Measurements from ENCODE around the gene GLCE.

Gene GLCE

DNA sequence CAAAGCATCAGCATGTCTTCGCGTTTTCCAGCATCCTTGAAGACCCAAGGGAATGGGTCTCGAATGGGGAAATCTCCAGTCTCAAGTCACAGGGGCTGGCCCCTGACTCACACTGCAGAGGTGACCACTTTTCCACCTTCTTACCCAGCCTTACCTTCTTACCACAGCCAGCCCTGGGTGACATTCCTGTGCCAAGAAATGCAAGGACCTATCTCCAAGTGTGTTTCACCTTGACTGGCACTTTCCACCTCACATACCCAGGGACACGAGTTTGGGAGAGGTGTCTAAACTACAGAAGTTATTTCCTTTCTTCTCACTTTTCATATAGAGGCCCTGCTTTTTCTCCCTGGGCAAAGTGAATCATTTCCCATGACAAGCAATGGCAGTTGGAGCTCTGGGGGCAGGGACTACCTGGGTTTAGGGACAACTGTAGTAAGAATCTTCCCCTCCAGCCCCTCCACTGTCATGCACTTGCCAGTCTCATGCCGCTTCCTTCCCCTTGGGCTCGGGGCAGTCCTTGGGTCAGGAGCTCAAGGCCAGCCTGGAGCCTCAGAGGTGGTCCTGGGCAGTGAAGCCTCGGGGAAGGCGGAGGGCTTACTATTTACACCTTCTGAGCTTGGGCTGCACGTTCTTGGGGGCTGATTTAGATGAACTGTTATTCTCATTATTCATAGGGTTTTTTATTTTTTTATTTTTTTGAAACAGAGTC is 155.1 kb downstream of the GLCE start:
- no peak overlapping the region for H2AFZ ChIP-seq (ENCODE audit: low read length)
- no peak for TF ChIP-seq EZH2 (IDR thresholded peaks at IDR 0.05; ENCODE audit: borderline replicate concordance, low read length)
- TF ChIP-seq, protein P1, sequence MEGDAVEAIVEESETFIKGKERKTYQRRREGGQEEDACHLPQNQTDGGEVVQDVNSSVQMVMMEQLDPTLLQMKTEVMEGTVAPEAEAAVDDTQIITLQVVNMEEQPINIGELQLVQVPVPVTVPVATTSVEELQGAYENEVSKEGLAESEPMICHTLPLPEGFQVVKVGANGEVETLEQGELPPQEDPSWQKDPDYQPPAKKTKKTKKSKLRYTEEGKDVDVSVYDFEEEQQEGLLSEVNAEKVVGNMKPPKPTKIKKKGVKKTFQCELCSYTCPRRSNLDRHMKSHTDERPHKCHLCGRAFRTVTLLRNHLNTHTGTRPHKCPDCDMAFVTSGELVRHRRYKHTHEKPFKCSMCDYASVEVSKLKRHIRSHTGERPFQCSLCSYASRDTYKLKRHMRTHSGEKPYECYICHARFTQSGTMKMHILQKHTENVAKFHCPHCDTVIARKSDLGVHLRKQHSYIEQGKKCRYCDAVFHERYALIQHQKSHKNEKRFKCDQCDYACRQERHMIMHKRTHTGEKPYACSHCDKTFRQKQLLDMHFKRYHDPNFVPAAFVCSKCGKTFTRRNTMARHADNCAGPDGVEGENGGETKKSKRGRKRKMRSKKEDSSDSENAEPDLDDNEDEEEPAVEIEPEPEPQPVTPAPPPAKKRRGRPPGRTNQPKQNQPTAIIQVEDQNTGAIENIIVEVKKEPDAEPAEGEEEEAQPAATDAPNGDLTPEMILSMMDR (IDR thresholded peaks at IDR 0.05; ENCODE audit: low read length), result no peak
- no peaks in the 10 kb centered on the region for H3K9me3 ChIP-seq (ENCODE audit: low read length)

DNA sequence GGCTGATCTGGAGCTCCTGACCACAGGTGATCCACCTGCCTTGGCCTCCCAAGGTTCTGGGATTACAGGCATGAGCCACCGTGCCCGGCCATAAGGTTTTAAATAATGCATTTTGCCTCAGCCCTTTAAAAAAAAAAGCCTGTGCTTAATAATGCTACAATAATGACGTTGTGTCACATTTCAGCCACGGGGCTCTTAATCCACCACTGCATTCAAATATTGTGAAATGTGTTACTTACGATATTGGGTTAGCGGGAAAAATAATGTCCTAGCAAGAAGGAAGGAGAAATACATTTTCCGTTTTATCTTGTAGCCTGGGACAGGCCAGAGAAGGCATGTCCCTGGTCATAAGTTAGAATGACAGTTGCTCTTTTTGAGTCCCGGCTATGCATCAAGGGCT is 155.9 kb downstream of the GLCE start:
- no peaks in the 10 kb centered on the region for H3K79me2 ChIP-seq (ENCODE audit: insufficient read depth, low read length)
- no peaks in the 10 kb centered on the region for H3K9me3 ChIP-seq (ENCODE audit: low read length)

More for the DNA sequence above, 155.1 kb downstream of the GLCE start:
- Histone ChIP-seq H3K4me2 (ENCODE audit: low read length) (no peak overlapping the region), H3K9me2 (ENCODE audit: low read depth, low read length) (no peaks in the 10 kb centered on the region), H4K20me1 (ENCODE audit: insufficient read depth, low read length) (no peaks in the 10 kb centered on the region), H3K36me3 (ENCODE audit: insufficient read depth, low read length) (no peaks in the 10 kb centered on the region), H3K4me1 (ENCODE audit: insufficient read depth, low read length, severe bottlenecking) (no peaks in the 10 kb centered on the region), H3K27me3 (ENCODE audit: insufficient read depth, low read length) (no peaks in the 10 kb centered on the region), H3F3A (ENCODE audit: insufficient read depth, low read length) (no peaks in the 10 kb centered on the region), H3K4me3 (ENCODE audit: low read depth, low read length, poor library complexity, severe bottlenecking) (no peak overlapping the region), H3K9ac (ENCODE audit: low read length) (no peak overlapping the region), H3K79me2 (ENCODE audit: insufficient read depth, low read length) (no peaks in the 10 kb centered on the region), H3K27ac (ENCODE audit: low read depth, low read length, poor library complexity, severe bottlenecking) (no peak overlapping the region)

DNA sequence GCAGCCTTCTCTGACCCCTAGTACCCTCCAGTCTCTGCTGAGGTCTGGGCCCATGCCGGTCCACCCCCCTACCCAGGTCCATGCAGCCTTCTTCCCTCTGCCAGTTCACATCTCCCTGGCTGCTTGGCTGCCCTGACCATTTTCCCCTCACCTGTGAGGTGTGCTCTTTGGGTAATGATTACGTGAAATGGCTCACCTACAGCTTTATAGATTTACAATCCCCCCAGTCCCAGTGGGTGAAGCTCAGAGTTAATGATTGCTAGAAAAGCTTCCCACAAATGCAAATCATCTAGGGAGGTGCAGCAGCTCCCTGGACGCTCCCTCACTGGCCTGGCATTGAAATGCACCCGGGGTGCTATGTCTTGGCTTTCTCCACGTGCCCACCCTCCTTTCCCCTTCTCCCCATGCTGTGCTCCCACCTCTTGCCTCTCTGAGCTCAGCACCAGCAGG is 157.0 kb downstream of the GLCE start:
- Histone ChIP-seq H3K27me3 (ENCODE audit: insufficient read depth, low read length) (no peaks in the 10 kb centered on the region), H3K9me3 (ENCODE audit: low read length) (no peaks in the 10 kb centered on the region), H3K27ac (ENCODE audit: low read depth, low read length, poor library complexity, severe bottlenecking) (no peak overlapping the region), H3K9ac (ENCODE audit: low read length) (no peak overlapping the region), H3K9me2 (ENCODE audit: low read depth, low read length) (no peaks in the 10 kb centered on the region), H3F3A (ENCODE audit: insufficient read depth, low read length) (no peaks in the 10 kb centered on the region), H3K4me2 (ENCODE audit: low read length) (no peak overlapping the region), H4K20me1 (ENCODE audit: insufficient read depth, low read length) (no peaks in the 10 kb centered on the region), H3K4me3 (ENCODE audit: low read depth, low read length, poor library complexity, severe bottlenecking) (no peak overlapping the region), H3K4me1 (ENCODE audit: insufficient read depth, low read length, severe bottlenecking) (no peaks in the 10 kb centered on the region), H3K79me2 (ENCODE audit: insufficient read depth, low read length) (no peaks in the 10 kb centered on the region), H2AFZ (ENCODE audit: low read length) (no peak overlapping the region), H3K36me3 (ENCODE audit: insufficient read depth, low read length) (no peaks in the 10 kb centered on the region)
- TF ChIP-seq, protein P1 (IDR thresholded peaks at IDR 0.05; ENCODE audit: low read length), result no peak
- no peak for TF ChIP-seq EZH2 (IDR thresholded peaks at IDR 0.05; ENCODE audit: borderline replicate concordance, low read length)

More for the DNA sequence above, 155.9 kb downstream of the GLCE start:
- Histone ChIP-seq H3K4me2 (ENCODE audit: low read length) (no peak overlapping the region), H3K27me3 (ENCODE audit: insufficient read depth, low read length) (no peaks in the 10 kb centered on the region), H3K4me3 (ENCODE audit: low read depth, low read length, poor library complexity, severe bottlenecking) (no peak overlapping the region), H3K36me3 (ENCODE audit: insufficient read depth, low read length) (no peaks in the 10 kb centered on the region), H3K9me2 (ENCODE audit: low read depth, low read length) (no peaks in the 10 kb centered on the region), H4K20me1 (ENCODE audit: insufficient read depth, low read length) (no peaks in the 10 kb centered on the region), H3K9ac (ENCODE audit: low read length) (no peak overlapping the region), H3K4me1 (ENCODE audit: insufficient read depth, low read length, severe bottlenecking) (no peaks in the 10 kb centered on the region), H2AFZ (ENCODE audit: low read length) (no peak overlapping the region), H3K27ac (ENCODE audit: low read depth, low read length, poor library complexity, severe bottlenecking) (no peak overlapping the region), H3F3A (ENCODE audit: insufficient read depth, low read length) (no peaks in the 10 kb centered on the region)
- TF ChIP-seq EZH2 (IDR thresholded peaks at IDR 0.05; ENCODE audit: borderline replicate concordance, low read length), result no peak
- TF ChIP-seq, protein P1 (IDR thresholded peaks at IDR 0.05; ENCODE audit: low read length), result no peak
